Smooth muscle cell of trachea (primary cell): ENCODE results near the gene MTMR6. TPM values are rescaled to one million over a fixed set of nuclear protein-coding genes. Genes with fewer than 3 reads are reported as not detected.

Source experiments
- total RNA-seq: library from RNA; depleted of rRNA; stranded (reverse); fragments of >200 nt; gene quantifications from 2 replicates; pipeline ENCODE4 v1.2.1, GENCODE V29; 2014

The MTMR6 gene
- 20.5 and 28.5 TPM in 2 replicates for total RNA-seq

DNA sequence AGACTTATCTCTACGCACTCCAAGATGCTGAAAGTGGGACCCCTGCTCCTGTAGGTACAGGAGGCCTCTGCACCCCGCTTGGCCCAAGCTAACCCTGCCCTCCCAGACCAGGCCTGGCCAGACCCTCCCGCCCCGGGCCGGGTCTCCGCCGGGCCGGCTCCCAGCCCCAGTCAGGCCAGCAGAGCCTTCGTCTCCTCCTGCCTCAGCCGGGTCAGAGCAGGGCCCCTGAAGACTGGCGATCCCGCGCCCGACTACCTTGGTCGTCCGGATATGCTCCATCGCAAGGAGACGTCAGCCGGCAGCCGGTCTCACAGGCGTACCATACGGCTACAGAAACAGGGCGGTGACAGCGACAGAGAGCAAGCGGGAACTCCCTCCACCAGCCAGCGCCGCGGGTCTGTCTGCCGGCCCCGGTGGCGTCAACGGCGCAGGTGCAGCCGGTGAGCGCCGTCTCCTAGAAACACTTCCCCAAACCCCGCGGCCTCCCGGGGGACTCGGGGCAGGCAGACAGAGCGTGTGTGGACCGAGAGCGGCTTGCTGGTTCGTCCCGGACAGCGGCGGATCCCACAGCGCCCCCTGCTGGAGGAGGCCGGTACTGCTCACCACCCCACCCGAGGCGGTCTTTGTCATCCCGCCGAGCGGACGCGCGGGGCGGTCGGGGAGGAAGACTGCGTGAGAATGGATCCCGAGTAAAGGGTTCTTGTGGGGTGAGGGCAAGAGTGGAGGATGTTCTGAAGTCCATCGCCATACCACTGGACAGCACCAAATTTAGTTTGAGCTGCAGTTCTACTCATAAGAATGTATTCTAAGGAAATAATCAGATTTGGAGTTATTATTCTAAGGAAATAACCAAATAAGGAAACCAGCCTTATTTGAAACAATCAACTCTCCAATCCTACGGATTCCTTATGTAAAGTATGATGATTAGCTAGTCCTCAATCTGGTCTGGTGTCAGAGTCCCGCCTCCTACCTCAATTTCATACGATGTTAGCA lies at the start of gene MTMR6:
Gene MTMR6 (minus strand): TSS at position 520 of the 993 bp plus-strand sequence. CDS start 241 bp downstream, at position 279.

GRCh38 chr13:25301347-25302113 lies 14.2 kb upstream of the MTMR6 start, which contains the start of gene NUP58:
Gene NUP58 (plus strand): TSS chr13:25301625. CDS start chr13:25301774, 149 bp downstream.

Other genes with a start within 250 kb of the MTMR6 start
- gene PABPC3, start 191.4 kb downstream of the MTMR6 start, total RNA-seq, result 0.15 and 0.17 TPM in 2 replicates
- gene AMER2, start 115.2 kb downstream of the MTMR6 start, total RNA-seq, result not detected in 2 replicates
- 48.3 and 54.1 TPM in 2 replicates for gene NUP58, start 14.1 kb upstream of the MTMR6 start, total RNA-seq
- 0.15 and 0.17 TPM in 2 replicates for gene ATP8A2, start 84.5 kb upstream of the MTMR6 start, total RNA-seq